NCI-H526 (cell line): ENCODE measurements around the gene DNAH3.
A peak's percentile ranks its signal among the peaks of the same experiment; 100 is the strongest.
"Not testable (repeated sequence)": the region's sequence is repeated elsewhere in the genome, so short reads cannot be mapped to it uniquely, and the experiment has no call there.

ENCODE experiments used
- DNase-seq, 2 experiments: peaks; one replicate each; lab custom pipeline; 2025; lab: John Stamatoyannopoulos, UW

The DNAH3 gene

GRCh38 chr16:21070564-21070963 is 80.1 kb downstream of the DNAH3 start:
- no peak for DNase-seq

GRCh38 chr16:21069986-21070385 is 80.7 kb downstream of the DNAH3 start:
- DNase-seq, result no peak

DNA sequence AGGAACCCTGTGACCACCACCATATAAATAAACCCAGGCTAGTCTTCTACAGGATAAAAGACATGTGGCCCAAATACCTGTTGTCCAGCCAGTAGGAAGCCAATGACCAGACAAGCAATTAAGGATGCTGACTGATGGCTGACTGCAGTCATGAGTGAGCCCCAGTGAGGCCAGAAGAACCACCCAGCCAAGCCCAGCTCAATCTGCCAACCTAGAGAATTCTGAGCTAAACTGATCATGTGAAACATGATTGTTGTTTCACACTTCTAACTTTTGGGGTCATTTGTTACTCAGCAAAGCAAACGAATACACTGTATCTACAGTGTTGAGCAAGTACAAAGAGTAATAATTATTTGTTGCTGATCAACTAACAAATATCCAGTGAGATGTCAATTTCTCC is 86.4 kb downstream of the DNAH3 start:
- no peak for DNase-seq

GRCh38 chr16:21063314-21063713 is 87.3 kb downstream of the DNAH3 start:
- DNase-seq, result not testable (repeated sequence)

DNA sequence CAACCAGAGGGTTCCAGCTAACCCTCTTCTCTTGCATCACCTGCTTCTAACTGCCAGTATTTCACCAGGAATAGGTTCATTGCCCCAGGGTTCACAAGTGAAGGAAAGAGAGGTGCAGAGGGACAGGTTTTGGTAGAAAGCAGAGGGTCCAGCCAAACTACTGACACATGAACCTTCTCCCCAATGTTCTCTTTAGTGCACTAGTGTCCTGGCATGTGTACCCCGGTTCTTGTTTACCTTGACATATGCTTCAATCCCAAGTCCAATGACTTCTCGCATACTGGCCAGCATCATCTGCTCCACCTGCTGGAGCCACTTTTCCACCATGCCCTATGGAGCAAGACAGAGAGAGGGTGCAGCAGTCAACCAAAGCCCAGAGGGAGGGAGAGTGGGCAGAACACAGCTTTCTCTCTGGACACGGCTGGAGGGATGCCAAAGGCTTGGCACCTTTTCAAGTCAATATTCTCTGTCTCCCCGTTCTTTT is 90.6 kb downstream of the DNAH3 start:
- no peak for DNase-seq

- no peak for DNase-seq
Observed at GRCh38 chr16:21057875-21058274, 92.8 kb downstream of the DNAH3 start.

- no peak for DNase-seq
Observed at GRCh38 chr16:21056396-21056795, 94.2 kb downstream of the DNAH3 start.

DNA sequence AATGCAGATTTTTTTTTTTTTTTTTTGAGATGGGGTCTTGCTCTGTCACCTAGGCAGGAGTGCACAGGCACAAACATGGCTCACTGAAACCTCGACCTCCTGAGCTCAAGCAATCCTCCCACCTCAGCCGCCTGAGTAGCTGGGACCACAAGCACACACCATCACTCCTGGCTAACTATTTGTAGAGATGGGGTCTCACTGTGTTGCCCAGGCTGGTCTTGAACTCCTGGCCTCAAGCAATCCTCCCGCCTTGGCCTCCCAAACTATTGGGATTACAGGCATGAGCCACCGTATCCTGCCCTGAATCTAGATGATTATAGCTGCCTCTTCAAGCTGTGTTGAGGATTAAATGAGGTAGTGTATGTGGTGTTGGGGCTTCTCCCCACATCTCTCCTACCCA is 94.9 kb downstream of the DNAH3 start:
- not testable (repeated sequence) for DNase-seq

- DNase-seq, result no peak
Observed at GRCh38 chr16:21053590-21053989, 97.1 kb downstream of the DNAH3 start.

GRCh38 chr16:21048091-21048912 is 102.3 kb downstream of the DNAH3 start:
- DNase-seq, result not testable (repeated sequence)

- no peak for DNase-seq
Observed at GRCh38 chr16:21038197-21038596, 112.4 kb downstream of the DNAH3 start.

- DNase-seq, result no peak
Observed at GRCh38 chr16:21037736-21038135, 112.9 kb downstream of the DNAH3 start.

DNA sequence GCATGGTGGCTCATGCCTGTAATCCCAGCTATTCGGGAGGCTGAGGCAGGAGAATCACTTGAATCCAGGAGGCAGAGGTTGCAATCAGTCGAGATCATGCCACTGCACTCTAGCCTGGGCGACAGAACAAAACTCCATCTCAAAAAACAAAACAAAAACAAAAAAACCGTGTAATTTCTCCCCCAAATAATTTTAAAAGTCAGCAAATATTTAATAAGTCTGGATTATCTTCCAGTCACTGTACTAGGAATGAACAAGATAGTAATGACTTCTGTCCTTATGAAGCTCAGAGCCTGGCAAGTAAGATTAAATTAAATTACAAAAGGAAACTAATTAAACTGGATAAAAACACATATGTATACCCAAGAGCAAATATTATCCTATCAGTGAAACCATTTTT is 113.5 kb downstream of the DNAH3 start:
- no peak for DNase-seq

DNA sequence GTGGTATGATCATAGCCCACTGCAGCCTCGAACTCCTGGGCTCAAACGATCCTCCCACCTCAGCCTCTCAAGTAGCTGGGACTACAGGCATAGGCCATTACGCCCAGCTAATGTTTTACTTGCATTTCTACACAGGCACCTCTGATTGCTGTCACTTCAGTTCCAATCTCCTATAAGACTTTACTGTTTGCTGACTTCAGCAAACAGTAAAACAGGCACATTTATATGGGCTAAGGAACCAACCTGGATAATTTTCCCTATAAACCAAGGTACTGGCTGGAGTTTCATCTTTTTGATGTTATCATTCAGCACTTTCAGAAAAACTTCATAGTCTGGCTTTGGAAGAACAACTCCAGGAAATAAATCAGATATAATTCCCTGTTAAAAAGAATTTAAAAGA is 114.2 kb downstream of the DNAH3 start:
- no peak for DNase-seq

DNA sequence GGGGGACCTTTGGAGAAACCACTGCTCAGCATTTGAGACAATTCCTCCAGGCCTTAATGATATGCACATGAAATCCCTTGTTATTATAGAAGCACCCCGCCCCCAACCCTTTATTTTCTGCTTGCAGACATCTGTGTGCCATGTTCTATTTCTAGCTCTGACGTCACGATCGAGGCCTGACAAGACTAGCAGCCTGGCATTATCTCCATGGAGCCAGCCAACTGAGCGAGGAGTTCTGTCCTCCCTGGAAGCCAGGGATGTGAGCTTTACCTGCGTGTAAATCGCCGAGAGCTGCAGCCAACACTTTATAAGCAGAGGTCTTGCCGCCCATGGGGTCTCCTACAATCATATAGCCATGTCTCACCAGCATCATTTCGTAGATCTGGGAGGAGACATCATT is 116.9 kb downstream of the DNAH3 start:
- no peak for DNase-seq

- DNase-seq, result no peak
Observed at GRCh38 chr16:21033264-21033663, 117.4 kb downstream of the DNAH3 start.

- DNase-seq, result no peak
Observed at GRCh38 chr16:21028728-21029127, 121.9 kb downstream of the DNAH3 start.

DNA sequence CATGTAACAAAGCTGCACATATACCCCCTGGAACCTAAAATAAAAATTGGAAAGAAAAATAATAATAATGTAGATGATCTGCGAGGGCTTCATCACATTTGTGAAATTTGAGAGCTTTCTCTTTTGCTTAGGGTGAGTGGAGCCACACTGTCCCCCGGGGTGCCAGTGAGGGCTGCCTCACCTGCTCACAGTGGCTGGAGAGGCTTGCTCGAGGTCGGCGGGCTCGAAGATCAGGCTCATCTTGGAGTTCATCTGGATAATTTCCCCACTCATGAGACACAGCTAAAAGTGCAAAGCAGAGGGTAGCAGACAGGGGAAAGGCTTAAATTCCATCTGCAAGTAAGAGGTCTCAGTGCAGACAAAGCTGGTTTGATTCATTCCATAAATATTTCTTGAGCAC is 123.8 kb downstream of the DNAH3 start:
- no peak for DNase-seq

DNA sequence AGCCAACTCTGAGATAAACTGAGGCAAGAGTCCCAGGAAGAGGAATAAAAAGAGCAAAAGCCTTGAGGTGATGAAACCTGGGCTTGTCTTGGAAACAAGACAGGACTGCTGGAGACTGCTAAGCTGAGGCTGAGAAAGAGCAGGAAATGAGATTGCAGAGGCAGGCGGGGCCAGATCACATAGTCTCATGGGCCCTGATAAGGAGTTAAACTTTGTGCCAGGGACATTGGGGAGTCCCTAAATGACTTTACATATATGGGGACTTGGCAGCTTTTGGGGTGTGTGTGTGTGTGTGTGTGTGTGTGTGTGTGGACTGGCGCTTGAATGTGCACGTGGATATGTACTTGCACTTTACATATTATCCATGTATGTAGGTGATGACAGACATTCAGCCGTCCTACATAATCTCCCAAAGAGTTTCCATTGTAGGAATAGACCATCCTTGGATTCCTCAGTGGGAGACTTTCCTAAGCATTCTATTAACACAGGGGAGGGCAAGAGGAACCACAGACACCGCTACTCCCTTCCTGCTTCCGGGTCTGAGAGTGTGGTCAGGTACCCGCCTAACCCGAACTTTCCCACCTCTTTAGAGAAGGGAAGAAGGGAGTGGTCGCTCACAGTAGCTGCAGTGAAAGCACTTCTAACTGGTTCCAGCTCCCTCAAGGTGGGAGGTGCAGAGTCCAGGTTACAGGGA is 127.0 kb downstream of the DNAH3 start:
- no peak for DNase-seq

DNA sequence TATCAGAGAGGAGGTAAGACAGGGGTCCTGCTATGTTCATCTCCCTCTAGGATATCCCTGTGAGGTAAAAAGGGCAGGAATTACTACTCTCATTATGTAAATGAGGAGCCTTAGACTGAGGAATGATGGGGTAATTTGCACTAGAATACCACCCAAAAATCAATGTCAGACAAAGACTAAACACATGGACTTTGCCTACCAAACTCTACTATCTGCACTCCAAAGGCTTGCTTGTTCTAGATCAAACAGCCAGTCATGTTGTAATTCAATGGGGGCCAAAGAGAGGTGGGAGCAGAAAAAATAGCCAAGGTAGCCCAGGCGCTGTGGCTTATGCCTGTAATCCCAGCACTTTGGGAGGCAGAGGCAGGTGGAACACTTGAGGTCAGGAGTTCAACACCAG is 129.3 kb downstream of the DNAH3 start:
- no peak for DNase-seq

DNA sequence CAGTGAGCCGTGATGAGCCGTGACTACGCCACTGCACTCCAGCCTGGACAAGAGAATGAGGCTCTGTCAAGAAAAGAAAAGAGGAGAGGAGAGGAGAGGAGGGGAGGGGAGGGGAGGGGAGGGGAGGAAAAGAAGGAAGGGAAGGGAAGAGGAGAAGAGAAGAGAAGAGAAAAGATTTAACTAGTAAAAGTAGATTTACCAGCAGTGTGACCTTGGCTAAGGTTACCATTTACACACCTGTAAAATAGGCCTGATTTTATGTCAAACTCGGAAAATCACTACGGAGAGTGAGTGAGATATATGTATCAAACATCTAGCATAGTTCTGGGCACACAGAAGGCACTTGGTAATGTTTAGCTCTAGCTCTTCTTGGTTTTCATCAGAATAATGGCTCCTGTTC is 140.8 kb downstream of the DNAH3 start:
- no peak for DNase-seq

DNA sequence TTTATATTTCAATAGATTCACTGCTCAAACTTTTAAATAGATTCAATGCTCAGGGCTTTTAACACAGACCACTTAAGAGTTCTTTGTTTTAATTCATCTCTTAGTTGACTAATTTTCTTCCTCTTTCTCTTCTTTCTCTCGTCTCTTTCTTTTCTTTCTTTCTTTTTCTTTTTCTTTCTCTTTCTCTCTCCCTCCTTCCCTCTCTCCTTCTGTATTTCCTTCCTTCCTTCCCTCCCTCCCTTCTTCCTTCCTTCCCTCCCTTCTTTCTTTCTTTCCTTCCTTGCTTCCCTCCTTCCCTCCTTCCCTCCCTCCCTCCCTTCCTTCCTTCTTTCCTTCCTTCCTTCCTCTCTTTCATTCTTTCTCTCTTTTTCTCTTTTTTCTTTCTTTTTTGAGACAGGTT is 145.6 kb downstream of the DNAH3 start:
- DNase-seq, result no peak

- DNase-seq, result peak in 1 of 2 experiments; percentile 28
Observed at GRCh38 chr16:21001262-21001661, 149.4 kb downstream of the DNAH3 start.
